Bronchial smooth muscle cell (primary cell): Measurements from ENCODE around the gene LUC7L3. TPM values are rescaled to one million over a fixed set of nuclear protein-coding genes. Genes with fewer than 3 reads are reported as not detected.

ENCODE experiments used
- total RNA-seq: library from RNA; depleted of rRNA; stranded (reverse); fragments of >200 nt; gene quantifications from 2 replicates; pipeline ENCODE4 v1.2.1, GENCODE V29; 2014

LUC7L3 gene
- 35.2 and 37.7 TPM in 2 replicates for total RNA-seq

GRCh38 chr17:50719144-50719923 is at the start of gene LUC7L3:
Gene LUC7L3, plus strand, starts transcription at chr17:50719603. Its CDS starts 130 bp downstream, at chr17:50719733.

GRCh38 chr17:50707289-50708049 is 11.9 kb upstream of the LUC7L3 start, which contains the start of gene ANKRD40:
Gene ANKRD40, minus strand, starts transcription at chr17:50707914. Its CDS starts 260 bp downstream, at chr17:50707654.

GRCh38 chr17:50767446-50767845 is 48.0 kb downstream of the LUC7L3 start, which contains the start of gene ANKRD40CL:
Gene ANKRD40CL, minus strand, starts transcription at chr17:50767518. Its CDS starts 605 bp downstream, at chr17:50766913.

Other genes with a start within 250 kb of the LUC7L3 start
- gene RSAD1, start 240.7 kb upstream of the LUC7L3 start, total RNA-seq = 20.1 and 21.3 TPM in 2 replicates
- gene MYCBPAP, start 211.2 kb upstream of the LUC7L3 start, total RNA-seq = 1.3 and 2.6 TPM in 2 replicates
- gene EPN3, start 186.9 kb upstream of the LUC7L3 start, total RNA-seq = not detected in 2 replicates
- gene SPATA20, start 172.4 kb upstream of the LUC7L3 start, total RNA-seq = 58.0 and 67.0 TPM in 2 replicates
- gene CACNA1G, start 158.9 kb upstream of the LUC7L3 start, total RNA-seq = 0.32 and 1.0 TPM in 2 replicates
- gene ABCC3, start 84.7 kb upstream of the LUC7L3 start, total RNA-seq = 1.8 and 2.5 TPM in 2 replicates
- gene ANKRD40, start 11.7 kb upstream of the LUC7L3 start, total RNA-seq = 16.4 and 19.4 TPM in 2 replicates
- gene ANKRD40CL, start 47.9 kb downstream of the LUC7L3 start, total RNA-seq = not detected in 2 replicates
- gene WFIKKN2, start 116.0 kb downstream of the LUC7L3 start, total RNA-seq = under 0.01 and 0.16 TPM in 2 replicates
- gene TOB1, start 146.8 kb downstream of the LUC7L3 start, total RNA-seq = 17.0 and 18.7 TPM in 2 replicates